Ovary (tissue), 3 donors: Measurements from ENCODE around the gene SPZ1.

Experiments used
- POLR2A ChIP-seq: fragments of 450-650 bp; IDR thresholded peaks from one replicate; pipeline ENCODE4 v1.6.1; 2017; ENCODE audit warnings: antibody characterized with exemption, mild to moderate bottlenecking, moderate library complexity
- TF ChIP-seq, protein P1 (sequence below), 3 donors: fragments of 450-650 bp in 2 of 3; fragments of 200-600 bp in 1 of 3; IDR thresholded peaks; one replicate each; pipeline versions ENCODE4 v1.5.1 to v1.8.0; 2016 to 2022; ENCODE audit warnings: antibody characterized with exemption in 3 of 3, mild to moderate bottlenecking in 1 of 3
- donor health status: DM: no; HTN: no; CAD: no.

DNA sequence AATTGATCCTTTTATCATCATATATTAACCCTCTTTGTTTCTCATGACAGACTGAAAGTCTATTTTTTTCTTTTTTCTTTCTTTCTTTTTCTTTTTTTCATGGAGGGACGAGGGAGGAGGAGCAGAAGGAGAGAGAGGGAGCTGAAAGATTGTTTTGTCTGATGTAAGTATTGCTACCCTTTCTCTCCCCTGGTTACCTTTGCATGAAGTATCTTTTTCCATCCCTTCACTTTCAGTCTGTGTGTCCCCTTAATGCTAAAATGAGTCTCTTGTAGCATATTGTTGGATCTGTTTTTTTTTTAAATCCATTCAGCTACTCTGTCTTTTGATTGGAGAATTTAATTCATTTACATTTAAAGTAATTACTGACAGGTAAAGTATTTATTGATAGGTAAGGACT lies 36.4 kb upstream of the SPZ1 start:
- no peak for TF ChIP-seq POLR2A
- TF ChIP-seq, protein P1, sequence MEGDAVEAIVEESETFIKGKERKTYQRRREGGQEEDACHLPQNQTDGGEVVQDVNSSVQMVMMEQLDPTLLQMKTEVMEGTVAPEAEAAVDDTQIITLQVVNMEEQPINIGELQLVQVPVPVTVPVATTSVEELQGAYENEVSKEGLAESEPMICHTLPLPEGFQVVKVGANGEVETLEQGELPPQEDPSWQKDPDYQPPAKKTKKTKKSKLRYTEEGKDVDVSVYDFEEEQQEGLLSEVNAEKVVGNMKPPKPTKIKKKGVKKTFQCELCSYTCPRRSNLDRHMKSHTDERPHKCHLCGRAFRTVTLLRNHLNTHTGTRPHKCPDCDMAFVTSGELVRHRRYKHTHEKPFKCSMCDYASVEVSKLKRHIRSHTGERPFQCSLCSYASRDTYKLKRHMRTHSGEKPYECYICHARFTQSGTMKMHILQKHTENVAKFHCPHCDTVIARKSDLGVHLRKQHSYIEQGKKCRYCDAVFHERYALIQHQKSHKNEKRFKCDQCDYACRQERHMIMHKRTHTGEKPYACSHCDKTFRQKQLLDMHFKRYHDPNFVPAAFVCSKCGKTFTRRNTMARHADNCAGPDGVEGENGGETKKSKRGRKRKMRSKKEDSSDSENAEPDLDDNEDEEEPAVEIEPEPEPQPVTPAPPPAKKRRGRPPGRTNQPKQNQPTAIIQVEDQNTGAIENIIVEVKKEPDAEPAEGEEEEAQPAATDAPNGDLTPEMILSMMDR (IDR thresholded peaks at IDR 0.05): no peak
